K562 (cell line): ENCODE results near the gene GLIS2. TPM values are rescaled to one million over a fixed set of nuclear protein-coding genes. Genes with fewer than 3 reads are reported as not detected.

Experiments
- BCOR ChIP-seq: fragments of 450-650 bp; IDR thresholded peaks from 2 replicates; pipeline ENCODE4 v1.6.1; 2016
- CBX8 ChIP-seq: fragments of 200-600 bp; sonication (generic); IDR thresholded peaks from 2 replicates; pipeline ENCODE4 v1.6.1; 2012; ENCODE audit warnings: borderline replicate concordance, mixed run types, low read depth, mild to moderate bottlenecking, moderate library complexity, mixed read lengths, low read length, control low read depth, inconsistent platforms; ENCODE audit not compliant: poor library complexity, severe bottlenecking; ENCODE audit errors: extremely low read depth
- CHD1 ChIP-seq: fragments of 200-600 bp; sonication (generic); IDR thresholded peaks from one replicate; pipeline ENCODE4 v1.6.1; 2012; ENCODE audit warnings: mild to moderate bottlenecking, moderate library complexity, low read length, inconsistent platforms
- CUX1 ChIP-seq: fragments of 200-800 bp; sonication (Bioruptor generic); IDR thresholded peaks from 2 replicates; pipeline ENCODE4 v1.6.1; 2016; ENCODE audit warnings: missing genetic modification characterization, missing compliant biosample characterization
- E2F4 ChIP-seq: sonication (generic); formaldehyde crosslinking; IDR thresholded peaks from 2 replicates; pipeline ENCODE4 v1.8.0; 2022; ENCODE audit warnings: mild to moderate bottlenecking, low read depth, missing genetic modification reagents
- ERF ChIP-seq: fragments of 450-650 bp; formaldehyde crosslinking; IDR thresholded peaks from 2 replicates; pipeline ENCODE4 v1.4.0; 2020; ENCODE audit warnings: mild to moderate bottlenecking, mixed read lengths
- HDAC8 ChIP-seq: fragments of 450-650 bp; IDR thresholded peaks from 2 replicates; pipeline ENCODE4 v1.6.1; 2016; ENCODE audit warnings: mild to moderate bottlenecking, missing genetic modification characterization, moderate library complexity, missing compliant biosample characterization
- HMGN3 ChIP-seq: IDR thresholded peaks from 2 replicates; pipeline ENCODE4 v1.6.1; 2011; ENCODE audit warnings: borderline replicate concordance, low read depth, mild to moderate bottlenecking, mixed read lengths, low read length; ENCODE audit not compliant: insufficient read length; ENCODE audit errors: extremely low read depth
- HNRNPL ChIP-seq: fragments of 200-400 bp; formaldehyde crosslinking; IDR thresholded peaks from 2 replicates; pipeline ENCODE4 v1.6.1; 2017; ENCODE audit warnings: low read depth, mild to moderate bottlenecking, low read length
- MAZ ChIP-seq, 2 experiments: fragments of 450-650 bp in 1 of 2; sonication (generic) in 1 of 2; formaldehyde crosslinking; IDR thresholded peaks in 1 of 2; conservative IDR thresholded peaks in 1 of 2; 2 replicates each; pipeline versions ENCODE4 v1.4.0 to v1.5.0; 2020; ENCODE audit warnings: mild to moderate bottlenecking in 1 of 2, missing genetic modification reagents in 1 of 2
- NBN ChIP-seq: fragments of 450-650 bp; IDR thresholded peaks from 2 replicates; pipeline ENCODE4 v1.6.1; 2016; ENCODE audit warnings: low read depth, mild to moderate bottlenecking
- POLR2G ChIP-seq: fragments of 200-400 bp; formaldehyde crosslinking; IDR thresholded peaks from 2 replicates; pipeline ENCODE4 v1.6.1; 2017; ENCODE audit warnings: low read depth, mild to moderate bottlenecking, antibody characterized with exemption, low read length, moderate library complexity
- SRSF7 ChIP-seq: fragments of 200-400 bp; formaldehyde crosslinking; optimal IDR thresholded peaks from 2 replicates; pipeline ENCODE3; 2017; ENCODE audit warnings: mild to moderate bottlenecking, low read depth, low read length
- STAT6 ChIP-seq: sonication (generic); formaldehyde crosslinking; IDR thresholded peaks from 2 replicates; pipeline ENCODE4 v1.8.1; 2023; ENCODE audit warnings: mild to moderate bottlenecking, missing genetic modification reagents
- YY1 ChIP-seq, 3 experiments: IDR thresholded peaks; 2 replicates each; pipeline ENCODE4 v1.6.1; 2011; ENCODE audit warnings: low read length in 2 of 3, mild to moderate bottlenecking in 2 of 3, moderate library complexity in 2 of 3, borderline replicate concordance in 1 of 3, control low read depth in 1 of 3, low read depth in 1 of 3; ENCODE audit not compliant: insufficient read depth in 3 of 3, insufficient replicate concordance in 2 of 3, control insufficient read depth in 1 of 3, insufficient read length in 1 of 3; ENCODE audit errors: extremely low read depth in 1 of 3
- ZFX ChIP-seq: sonication (generic); formaldehyde crosslinking; IDR thresholded peaks from 2 replicates; pipeline ENCODE4 v1.8.0; 2022; ENCODE audit warnings: mild to moderate bottlenecking, missing genetic modification reagents, moderate library complexity
- polyA plus RNA-seq, 8 experiments: library from polyadenylated mRNA; depleted of rRNA in 4 of 8; stranded (reverse) in 5 of 8; unstranded in 3 of 8; fragments of >200 nt; fragmentation: Nextera tagmentation in 2 of 8; fragmentation: Illumina TruSeq in 1 of 8; extraction: Ambion mirVana in 2 of 8; extraction: Trizol in 1 of 8; gene quantifications; 2 replicates each; pipeline versions ENCODE4 v1.2.1 to v1.2.3, GENCODE V29; 2011 to 2014; ENCODE audit warnings: inconsistent platforms in 1 of 8, missing spikeins in 1 of 8
- total RNA-seq, 7 experiments: library from RNA; depleted of rRNA in 6 of 7; stranded (reverse); fragments of >200 nt in 6 of 7; fragmentation: Illumina TruSeq in 2 of 7; extraction: Trizol in 2 of 7; gene quantifications; 2 replicates each; pipeline versions ENCODE4 v1.2.1 to v1.2.3, GENCODE V29; 2011 to 2021; ENCODE audit warnings: low replicate concordance in 1 of 7

The GLIS2 gene
- total and polyA plus RNA-seq, 9 of the 15 experiments (the other 6 are each of a cell fraction or from before 2014, with no cell fraction given) = 0.10 to 9.0 (median 0.57) TPM

DNA sequence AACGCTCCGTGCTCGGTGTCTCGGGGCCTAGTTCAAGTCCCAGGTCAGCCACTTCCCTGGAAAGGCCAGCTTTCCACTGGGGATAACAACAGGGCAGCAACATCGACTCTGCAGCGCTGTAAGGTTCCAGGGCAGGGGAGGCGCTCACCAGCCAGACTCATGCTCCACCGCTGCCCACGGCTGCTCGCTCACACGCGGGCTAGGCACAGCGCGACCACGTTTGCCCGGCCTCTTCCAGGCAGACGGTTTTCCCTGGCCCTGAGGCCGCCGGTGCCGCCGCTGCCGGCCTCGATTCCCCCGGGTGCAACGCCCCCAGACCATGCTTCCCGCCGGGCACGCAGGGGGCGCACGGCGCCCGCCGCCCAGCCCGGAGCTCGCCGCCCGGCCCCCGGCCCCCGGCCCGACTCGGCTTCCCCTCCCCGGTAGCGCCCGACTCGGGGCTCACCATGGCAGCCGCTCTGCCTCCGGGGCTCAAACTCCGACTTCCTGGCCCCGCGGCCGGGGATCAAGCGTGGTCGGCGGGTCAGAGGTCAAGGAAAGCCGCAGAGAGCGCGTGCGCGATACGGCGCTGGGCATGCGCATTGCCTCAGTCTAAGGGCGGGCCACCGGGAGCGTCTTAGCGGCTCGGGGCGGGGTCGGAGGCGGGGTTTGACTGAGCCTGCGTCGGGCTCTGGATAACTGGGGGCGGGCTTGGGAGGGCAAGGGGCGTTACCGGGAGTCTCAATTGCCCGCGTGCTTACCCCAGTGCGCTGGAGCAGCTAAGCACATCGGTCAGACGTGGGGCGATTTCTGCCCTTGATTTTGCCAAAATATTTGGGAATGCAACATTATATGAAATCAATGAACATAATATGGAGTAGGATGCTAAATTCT, 35.2 kb downstream of the GLIS2 start, which contains the start of gene PAM16 (continued):
- TF ChIP-seq YY1 (IDR thresholded peaks at IDR 0.05; ENCODE audit: borderline replicate concordance in 1 of 3, control insufficient read depth in 1 of 3, extremely low read depth in 1 of 3, insufficient read depth in 3 of 3, insufficient read length in 1 of 3, insufficient replicate concordance in 2 of 3, low read depth in 1 of 3, low read length in 2 of 3) (peak in 1 of 3 experiments; percentile 64), HMGN3 (peak; percentile 71), ZFX (CRISPR knock-in tag) (peak; percentile 56; the same call in 1 of the 2 replicates), NBN (no peak), MAZ (CRISPR knock-in tag; conservative IDR thresholded peaks at IDR 0.05 in 1 of 2, IDR thresholded peaks at IDR 0.05 in 1 of 2) (peak; percentile 42 to 72), HNRNPL (0 out of 2 replicates have a peak, but pooled peaks have one; percentile 21), POLR2G (peak; percentile 94), E2F4 (CRISPR knock-in tag) (no peak), STAT6 (CRISPR knock-in tag) (no peak), BCOR (no peak), CUX1 (no peak), CHD1 (no peak), ERF (CRISPR knock-in tag) (peak; percentile 37; the same call in 1 of the 2 replicates), HDAC8 (tag) (0 out of 2 replicates have a peak, but pooled peaks have one; percentile 62), CBX8 (no peak), SRSF7 (no peak)
